ENCODE data around the gene AP5Z1. TPM values are rescaled to one million over a fixed set of nuclear protein-coding genes. Genes with fewer than 3 reads are reported as not detected.

Gene AP5Z1
- total RNA-seq, 1 donor from 2014 or later = 40.5 TPM

- Histone ChIP-seq H3K4me3 (no peak overlapping the region), H3K9me3 (no peaks in the 10 kb centered on the region), H3K27ac (no peak overlapping the region), H3K4me1 (no peaks in the 10 kb centered on the region), H3K27me3 (no peaks in the 10 kb centered on the region), H3K36me3 (no peaks in the 10 kb centered on the region)
- no peak for TF ChIP-seq CTCF (IDR thresholded peaks at IDR 0.05)
- no peak for TF ChIP-seq POLR2AphosphoS5 (IDR thresholded peaks at IDR 0.05; ENCODE audit: insufficient read depth in 1 of 2, low read depth in 1 of 2)
- TF ChIP-seq POLR2A (IDR thresholded peaks at IDR 0.05) = no peak
- intact Hi-C loops (cut with DNase I) = no loop called here
- no peak for DNase-seq (ENCODE audit: extremely low spot score in 2 of 2)
Observed at GRCh38 chr7:4835398-4836205, 60.2 kb downstream of the AP5Z1 start.

DNA sequence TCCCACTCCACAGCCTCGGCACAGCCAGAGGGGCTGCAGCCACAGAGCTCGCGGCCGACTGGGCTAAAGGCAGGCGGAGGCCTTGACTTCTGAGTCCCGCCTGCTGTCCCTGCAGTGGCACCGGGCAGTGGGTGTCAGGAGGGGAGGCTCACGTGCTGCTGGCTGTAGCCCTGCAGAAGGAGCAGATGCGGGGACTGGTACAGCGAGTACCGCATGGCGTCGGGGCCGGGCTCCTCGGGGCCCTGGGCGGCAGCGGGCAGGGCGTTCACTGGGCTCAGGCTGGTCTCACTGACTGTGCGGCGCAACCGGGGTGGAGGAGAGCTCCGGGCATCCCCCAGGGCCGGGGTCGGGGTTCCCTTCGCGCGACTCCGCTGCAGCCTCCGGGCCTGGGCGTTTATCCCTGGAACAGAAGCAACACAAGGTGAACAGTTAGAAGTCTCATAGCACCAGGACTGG lies 60.8 kb downstream of the AP5Z1 start:
- TF ChIP-seq CTCF (IDR thresholded peaks at IDR 0.05) = no peak
- TF ChIP-seq POLR2A (IDR thresholded peaks at IDR 0.05) = no peak
- no peak for TF ChIP-seq POLR2AphosphoS5 (IDR thresholded peaks at IDR 0.05; ENCODE audit: insufficient read depth in 1 of 2, low read depth in 1 of 2)
- H3K9me3 ChIP-seq = no peaks in the 10 kb centered on the region
- no peak overlapping the region for H3K27ac ChIP-seq
- H3K4me3 ChIP-seq = no peak overlapping the region
- no peaks in the 10 kb centered on the region for H3K36me3 ChIP-seq
- H3K4me1 ChIP-seq = peaks cover under 1% of the 10 kb centered on the region
- H3K27me3 ChIP-seq = no peaks in the 10 kb centered on the region
- no peak for DNase-seq (ENCODE audit: extremely low spot score in 2 of 2)
- intact Hi-C loops (cut with DNase I) = no loop called here

GRCh38 chr7:4837041-4837802 lies 61.8 kb downstream of the AP5Z1 start:
- intact Hi-C loops (cut with DNase I) = no loop called here

DNA sequence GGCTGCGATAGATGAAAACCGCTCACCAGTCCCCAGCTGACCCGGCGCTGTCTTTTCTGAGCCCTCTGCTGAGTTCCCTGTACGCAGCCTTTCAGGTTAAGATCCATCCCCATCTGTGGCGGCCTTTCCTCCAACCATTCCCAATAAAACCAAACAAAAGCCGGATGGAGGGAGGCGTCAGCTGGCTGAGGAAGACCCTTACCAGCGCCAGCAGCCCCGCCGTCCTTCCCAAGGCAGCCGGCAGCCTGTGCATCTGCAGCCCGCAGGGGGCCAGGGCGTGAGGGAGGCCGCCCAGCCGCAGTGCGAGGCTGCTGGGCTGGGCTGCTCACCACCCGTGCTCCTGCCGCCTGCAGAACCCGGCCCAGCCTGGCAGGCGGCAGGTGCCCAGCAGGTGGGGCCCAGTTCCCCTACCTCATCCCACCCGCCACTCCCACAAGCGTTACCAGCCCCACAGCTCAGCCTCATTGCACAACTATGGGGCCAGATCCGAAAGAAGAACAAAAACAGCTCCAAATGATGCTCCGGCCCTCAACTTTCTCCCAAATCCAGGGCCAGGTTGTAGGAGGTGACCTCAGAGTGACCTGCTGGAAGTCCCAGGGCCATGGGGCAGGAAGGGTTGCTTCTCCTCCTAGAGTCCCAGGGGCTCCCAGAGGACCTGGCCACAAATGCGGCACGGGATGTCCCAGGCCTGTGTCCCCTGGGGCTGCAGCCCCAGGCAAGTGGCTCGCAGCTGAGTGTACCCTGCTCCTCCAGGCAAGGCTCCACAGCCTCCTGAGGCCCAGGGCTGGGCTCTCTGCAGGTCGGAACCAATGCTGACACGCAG lies 62.6 kb downstream of the AP5Z1 start:
- DNase-seq (ENCODE audit: extremely low spot score in 2 of 2) = no peak
- intact Hi-C loops (cut with DNase I) = no loop called here
- H3K27me3 ChIP-seq = no peaks in the 10 kb centered on the region
- H3K27ac ChIP-seq = no peak overlapping the region
- no peak overlapping the region for H3K4me3 ChIP-seq
- H3K9me3 ChIP-seq = no peaks in the 10 kb centered on the region
- H3K4me1 ChIP-seq = peaks cover 12% of the 10 kb centered on the region
- no peaks in the 10 kb centered on the region for H3K36me3 ChIP-seq
- no peak for TF ChIP-seq POLR2AphosphoS5 (IDR thresholded peaks at IDR 0.05; ENCODE audit: insufficient read depth in 1 of 2, low read depth in 1 of 2)
- TF ChIP-seq POLR2A (IDR thresholded peaks at IDR 0.05) = no peak
- no peak for TF ChIP-seq CTCF (IDR thresholded peaks at IDR 0.05)

More at GRCh38 chr7:4837041-4837802, 61.8 kb downstream of the AP5Z1 start:
- TF ChIP-seq CTCF (IDR thresholded peaks at IDR 0.05) = no peak
- TF ChIP-seq POLR2A (IDR thresholded peaks at IDR 0.05) = no peak
- TF ChIP-seq POLR2AphosphoS5 (IDR thresholded peaks at IDR 0.05; ENCODE audit: insufficient read depth in 1 of 2, low read depth in 1 of 2) = no peak
- no peak overlapping the region for H3K4me3 ChIP-seq
- no peak for DNase-seq (ENCODE audit: extremely low spot score in 2 of 2)
- no peaks in the 10 kb centered on the region for H3K36me3 ChIP-seq
- no peaks in the 10 kb centered on the region for H3K27me3 ChIP-seq
- H3K4me1 ChIP-seq = peaks cover 11% of the 10 kb centered on the region
- no peaks in the 10 kb centered on the region for H3K9me3 ChIP-seq
- no peak overlapping the region for H3K27ac ChIP-seq

Data from vagina (tissue), 2 donors.